ENCODE measurements around the gene XRCC3.
"Not testable (repeated sequence)": the region's sequence is repeated elsewhere in the genome, so short reads cannot be mapped to it uniquely, and the experiment has no call there.

DNA sequence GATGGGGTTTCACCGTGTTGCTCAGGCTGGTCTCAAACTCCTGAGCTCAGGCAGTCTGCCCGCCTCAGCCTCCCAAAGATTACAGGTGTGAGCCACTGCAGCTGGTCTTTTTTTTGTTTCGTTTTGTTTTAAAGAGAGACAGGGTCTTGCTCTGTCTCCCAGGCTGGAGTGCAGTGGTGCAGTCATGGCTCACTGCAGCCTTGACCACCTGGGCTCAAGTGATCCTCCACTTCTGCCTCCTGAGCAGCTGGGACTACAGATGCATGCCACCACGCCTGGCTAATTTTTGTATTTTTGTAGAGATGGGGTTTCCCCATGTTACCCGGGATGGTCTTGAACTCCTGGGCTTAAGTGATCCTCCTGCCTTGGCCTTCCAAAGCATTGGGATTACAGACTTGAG is 23.6 kb downstream of the XRCC3 start:
- not testable (repeated sequence) for TF ChIP-seq EZH2 (IDR thresholded peaks at IDR 0.05; ENCODE audit: borderline replicate concordance, low read length); CTCF (IDR thresholded peaks at IDR 0.05; ENCODE audit: low read length)
